GM04503 (cell line): ENCODE data around the gene MALAT1.
A peak's percentile ranks its signal among the peaks of the same experiment; 100 is the strongest.
"Not testable (repeated sequence)": the region's sequence is repeated elsewhere in the genome, so short reads cannot be mapped to it uniquely, and the experiment has no call there.

Experiments used
- DNase-seq: peaks from one replicate; pipeline ENCODE4 v3.0.0-alpha.2; 2012; ENCODE audit warnings: low read depth

MALAT1 gene

DNA sequence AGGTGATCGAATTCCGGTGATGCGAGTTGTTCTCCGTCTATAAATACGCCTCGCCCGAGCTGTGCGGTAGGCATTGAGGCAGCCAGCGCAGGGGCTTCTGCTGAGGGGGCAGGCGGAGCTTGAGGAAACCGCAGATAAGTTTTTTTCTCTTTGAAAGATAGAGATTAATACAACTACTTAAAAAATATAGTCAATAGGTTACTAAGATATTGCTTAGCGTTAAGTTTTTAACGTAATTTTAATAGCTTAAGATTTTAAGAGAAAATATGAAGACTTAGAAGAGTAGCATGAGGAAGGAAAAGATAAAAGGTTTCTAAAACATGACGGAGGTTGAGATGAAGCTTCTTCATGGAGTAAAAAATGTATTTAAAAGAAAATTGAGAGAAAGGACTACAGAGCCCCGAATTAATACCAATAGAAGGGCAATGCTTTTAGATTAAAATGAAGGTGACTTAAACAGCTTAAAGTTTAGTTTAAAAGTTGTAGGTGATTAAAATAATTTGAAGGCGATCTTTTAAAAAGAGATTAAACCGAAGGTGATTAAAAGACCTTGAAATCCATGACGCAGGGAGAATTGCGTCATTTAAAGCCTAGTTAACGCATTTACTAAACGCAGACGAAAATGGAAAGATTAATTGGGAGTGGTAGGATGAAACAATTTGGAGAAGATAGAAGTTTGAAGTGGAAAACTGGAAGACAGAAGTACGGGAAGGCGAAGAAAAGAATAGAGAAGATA, at the start of gene MALAT1:
TSS of gene MALAT1 (plus strand) at position 69 of the 736 bp plus-strand sequence.
- DNase-seq = peak; percentile 66

DNA sequence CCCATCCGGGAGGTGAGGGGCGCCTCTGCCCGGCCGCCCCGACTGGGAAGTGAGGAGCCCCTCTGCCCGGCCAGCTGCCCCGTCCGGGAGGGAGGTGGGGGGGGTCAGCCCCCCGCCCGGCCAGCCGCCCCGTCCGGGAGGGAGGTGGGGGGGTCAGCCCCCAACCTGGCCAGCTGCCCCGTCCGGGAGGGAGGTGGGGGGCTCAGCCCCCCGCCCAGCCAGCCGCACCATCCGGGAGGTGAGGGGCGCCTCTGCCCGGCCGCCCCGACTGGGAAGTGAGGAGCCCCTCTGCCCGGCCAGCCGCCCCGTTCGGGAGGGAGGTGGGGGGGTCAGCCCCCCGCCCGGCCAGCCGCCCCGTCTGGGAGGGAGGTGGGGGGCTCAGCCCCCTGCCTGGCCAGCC, 47.5 kb upstream of the MALAT1 start:
- not testable (repeated sequence) for DNase-seq

DNA sequence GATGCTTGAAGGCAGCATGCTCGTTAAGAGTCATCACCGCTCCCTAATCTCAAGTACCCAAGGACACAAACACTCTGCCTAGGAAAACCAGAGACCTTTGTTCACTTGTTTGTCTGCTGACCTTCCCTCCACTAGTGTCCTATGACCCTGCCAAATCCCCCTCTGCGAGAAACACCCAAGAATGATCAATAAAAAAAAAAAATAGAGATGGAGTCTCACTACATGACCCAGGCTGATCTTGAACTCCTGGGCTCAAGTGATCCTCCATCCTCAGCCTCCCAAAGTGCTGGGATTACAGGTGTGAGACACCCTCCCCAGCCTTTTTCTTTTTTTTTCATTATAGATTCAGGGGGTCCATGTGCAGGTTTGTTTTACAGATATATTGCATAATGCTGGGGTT, 46.6 kb upstream of the MALAT1 start:
- DNase-seq = not testable (repeated sequence)

DNA sequence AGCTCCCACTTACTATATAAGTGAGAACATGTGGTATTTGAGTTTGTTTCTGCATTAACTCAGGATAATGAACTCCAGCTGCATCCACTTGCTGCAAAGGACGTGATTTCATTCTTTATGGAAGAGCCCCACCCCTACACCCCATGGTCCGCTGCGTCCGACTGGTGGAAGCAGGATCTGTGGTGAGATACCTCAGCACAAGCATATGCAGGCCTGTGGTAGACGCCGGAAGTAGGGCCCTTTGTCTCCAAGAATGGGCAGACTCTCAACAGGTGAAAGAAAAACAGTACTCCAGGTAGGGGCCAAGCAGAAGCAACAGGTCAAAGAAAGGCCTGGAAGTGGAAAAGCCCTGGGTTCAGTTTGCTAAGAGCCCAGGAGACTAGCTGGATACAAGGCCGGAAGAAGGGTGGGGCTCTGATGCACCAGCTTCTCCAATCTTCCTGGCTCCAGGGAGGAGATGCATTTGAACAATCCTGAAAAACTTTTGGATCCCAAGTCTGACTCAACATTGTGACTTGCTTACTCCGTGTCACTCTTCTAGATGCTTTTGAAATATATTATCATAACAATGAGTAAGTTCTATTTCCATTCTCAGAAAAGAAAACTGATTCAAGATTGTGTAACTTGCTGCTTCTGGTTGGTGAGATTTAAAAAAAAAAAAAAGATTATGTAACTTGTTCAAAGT, 45.9 kb upstream of the MALAT1 start:
- peak; percentile 92 for DNase-seq

DNA sequence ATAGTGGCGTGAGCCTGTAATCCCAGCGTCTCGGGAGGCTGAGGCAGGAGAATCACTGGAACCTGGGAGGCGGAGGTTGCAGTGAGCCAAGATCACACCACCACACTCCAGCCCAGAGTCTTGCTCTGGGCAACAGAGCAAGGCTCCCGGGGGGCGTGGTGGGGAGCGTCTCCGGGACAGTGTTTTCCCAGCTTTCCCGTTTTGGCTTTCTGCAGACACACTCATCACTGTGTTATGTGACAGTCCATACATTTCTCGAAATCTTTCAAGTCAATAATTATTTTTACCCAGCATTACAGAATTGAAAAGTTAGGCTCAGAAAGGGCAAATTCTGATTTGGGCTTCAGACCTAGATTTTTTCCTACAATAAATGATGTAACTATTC, 44.5 kb upstream of the MALAT1 start:
- DNase-seq = peak; percentile 40

DNA sequence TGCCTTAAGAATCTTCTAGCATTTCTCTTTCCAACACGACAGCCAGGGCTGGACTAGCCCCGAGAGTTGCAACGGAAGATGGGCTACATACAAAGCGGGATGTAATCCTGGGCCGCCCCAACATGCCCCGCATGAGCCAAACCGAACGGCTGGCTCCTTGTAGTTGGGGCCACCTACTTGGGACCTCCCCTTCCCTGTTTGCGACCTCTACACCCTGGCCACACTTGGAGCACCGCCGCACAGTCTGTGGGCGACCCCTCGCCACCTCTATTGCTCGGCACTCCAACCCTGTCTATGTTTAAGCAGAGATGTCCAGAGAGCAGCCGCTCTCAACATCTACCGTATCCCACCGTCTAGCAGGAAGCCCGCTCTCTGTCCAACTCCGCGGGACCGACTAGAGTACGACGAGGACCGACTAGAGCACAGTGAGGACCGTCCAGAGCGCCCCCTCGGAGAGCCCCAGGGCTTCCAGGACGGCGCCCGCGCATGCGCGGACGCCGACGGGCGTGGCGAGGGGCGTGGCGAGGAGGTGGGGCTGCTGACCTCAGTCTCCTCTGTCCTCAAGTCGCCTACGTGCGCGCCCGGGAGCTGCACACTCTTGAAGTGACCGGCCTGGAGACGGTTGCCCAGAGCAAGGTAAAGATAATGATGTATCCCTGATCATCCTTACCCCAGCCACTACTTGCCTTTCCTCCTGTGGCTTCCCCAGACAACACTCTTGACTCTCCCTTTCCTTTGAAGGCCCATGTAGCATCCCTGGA, 44.0 kb upstream of the MALAT1 start:
- DNase-seq = peak; percentile 66

DNA sequence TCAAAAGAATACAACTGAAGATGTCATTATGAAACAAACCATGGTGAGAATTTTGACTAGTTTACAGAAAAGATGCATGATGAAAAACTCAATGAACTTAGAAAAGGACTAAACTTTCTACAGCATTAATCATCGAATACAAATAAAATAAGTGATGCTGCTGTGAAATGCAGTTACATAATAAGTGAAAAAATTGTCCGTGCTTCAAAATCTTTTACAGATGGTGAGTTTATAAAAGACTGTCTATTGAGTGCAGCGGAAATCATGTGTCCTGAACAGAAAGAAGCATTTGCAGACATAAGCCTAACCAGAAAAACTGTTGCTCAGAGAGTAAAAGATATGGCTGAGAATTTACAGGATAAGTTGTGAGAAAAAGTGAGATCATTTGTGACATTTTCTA, 42.4 kb upstream of the MALAT1 start:
- peak; percentile 58 for DNase-seq

DNA sequence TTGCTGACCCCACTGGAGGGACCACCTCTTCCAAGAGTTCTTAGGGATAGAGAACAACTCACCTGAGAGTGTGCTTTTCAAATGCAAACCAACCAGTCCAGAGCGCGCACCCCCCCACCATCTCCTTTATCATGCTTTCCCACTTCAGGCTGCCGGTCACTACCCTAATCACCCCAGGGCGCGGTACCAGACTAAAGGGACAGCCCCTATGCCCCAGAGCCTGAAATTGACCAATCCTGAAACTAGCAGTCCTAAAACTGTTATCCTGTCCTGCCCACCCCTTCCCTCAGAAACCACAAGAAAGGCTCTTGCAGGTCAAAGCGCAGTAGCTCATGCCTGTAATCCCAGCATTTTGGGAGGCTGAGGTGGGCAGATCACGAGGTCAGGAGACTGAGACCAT, 39.3 kb upstream of the MALAT1 start:
- no peak for DNase-seq

DNA sequence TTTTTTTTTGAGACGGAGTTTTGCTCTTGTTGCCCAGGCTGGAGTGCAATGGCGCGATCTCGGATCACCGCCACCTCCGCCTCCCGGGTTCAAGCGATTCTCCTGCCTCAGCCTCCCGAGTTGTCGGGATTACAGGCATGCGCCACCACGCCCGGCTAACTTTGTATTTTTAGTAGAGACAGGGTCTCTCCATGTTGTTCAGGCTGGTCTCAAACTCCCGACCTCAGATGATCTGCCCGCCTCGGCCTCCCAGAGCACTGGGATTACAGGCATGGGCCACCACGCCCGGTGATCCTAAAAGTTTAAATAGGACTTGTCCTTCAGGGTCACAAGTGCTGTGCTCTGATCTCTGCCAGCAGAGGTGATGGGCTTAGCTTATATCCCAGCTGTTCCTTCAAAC, 33.4 kb upstream of the MALAT1 start:
- DNase-seq = not testable (repeated sequence)

DNA sequence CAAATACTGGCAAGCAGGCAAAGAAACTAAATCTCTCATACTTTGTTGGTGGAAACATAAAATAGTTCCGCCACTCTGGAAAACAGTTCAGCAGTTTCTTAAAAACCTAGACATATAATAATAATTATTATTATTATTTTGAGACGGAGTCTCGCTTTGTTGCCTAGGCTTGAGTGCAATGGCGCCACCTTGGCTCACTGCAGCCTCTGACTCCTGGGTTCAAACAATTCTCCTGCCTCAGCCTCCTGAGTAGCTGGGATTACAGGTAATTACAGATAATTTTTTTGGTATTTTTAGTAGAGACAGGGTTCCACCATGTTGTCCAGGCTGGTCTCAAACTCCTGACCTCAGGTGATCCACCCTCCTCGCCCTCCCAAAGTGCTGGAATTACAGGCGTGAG, 31.5 kb upstream of the MALAT1 start:
- not testable (repeated sequence) for DNase-seq

DNA sequence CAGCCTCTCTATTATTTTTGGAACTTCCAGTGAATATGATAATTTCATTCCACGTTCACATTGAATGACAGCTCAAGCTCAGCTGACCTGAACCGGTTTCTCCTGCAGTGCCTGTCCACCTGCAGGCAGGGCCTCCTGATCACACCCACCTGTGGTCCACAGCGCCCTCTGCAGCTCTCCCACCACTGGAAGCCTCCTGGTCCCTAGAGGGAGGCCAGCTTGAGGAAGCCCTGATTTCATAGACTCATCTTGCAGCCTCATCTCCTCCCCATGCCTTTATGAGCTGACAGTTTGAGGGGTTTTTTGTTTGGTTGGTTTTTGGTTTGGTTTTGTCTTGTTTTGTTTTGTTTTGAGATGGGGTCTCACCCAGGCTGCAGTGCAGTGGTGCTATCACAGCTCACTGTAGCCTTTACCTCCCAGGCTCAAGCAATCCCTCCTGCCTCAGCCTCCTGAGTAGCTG, 29.9 kb upstream of the MALAT1 start:
- DNase-seq = no peak

DNA sequence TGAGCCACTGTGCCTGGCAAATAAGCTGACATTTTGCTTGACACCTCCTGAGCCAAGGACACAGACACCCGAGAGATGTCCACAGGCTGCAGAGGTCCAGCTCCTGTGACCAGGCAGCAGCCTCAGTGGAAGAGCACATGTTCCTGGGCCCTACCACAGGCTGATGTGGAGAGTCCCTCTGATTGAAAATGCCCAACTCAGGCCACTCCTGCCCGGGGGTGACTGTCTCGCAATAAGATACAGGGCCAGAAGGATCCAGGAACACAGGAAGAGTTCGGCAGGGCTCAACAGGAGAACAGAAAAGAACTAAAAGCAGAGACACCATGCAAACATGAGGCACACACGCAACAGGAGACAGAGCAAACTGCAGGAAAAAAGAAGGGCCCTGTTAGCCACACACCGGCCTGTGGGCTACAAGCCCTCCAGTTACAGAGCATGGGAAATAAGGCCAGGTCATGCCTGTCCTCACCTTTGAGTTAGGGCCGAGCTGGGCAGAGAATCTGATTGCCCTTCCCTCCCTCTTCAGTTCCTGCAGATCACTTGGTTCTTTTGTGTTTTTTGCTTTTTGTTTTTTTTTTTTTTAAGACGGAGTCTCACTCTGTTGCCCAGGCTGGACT, 28.3 kb upstream of the MALAT1 start:
- no peak for DNase-seq

DNA sequence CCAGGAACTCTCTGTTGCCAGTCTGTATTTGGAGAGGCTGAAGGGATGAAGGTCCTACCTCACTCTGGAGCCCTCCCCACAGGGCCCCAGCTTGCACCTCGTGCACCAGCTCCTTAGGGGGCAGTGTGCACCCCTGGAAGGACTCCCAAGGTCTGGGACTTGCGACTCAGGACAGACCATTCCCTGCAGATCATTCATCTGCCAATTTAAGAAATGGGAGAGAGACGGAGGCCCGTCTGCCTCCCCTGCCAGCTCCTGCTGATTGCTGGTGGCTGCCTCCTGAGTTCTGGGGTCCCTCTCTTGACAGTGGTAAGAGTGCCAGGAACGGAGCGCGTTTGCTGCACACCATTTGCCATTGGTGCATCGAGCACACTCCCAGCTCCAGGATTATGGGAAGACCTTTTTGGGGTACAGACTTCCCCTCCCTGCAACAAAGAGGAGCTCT, 27.4 kb upstream of the MALAT1 start:
- DNase-seq = no peak

DNA sequence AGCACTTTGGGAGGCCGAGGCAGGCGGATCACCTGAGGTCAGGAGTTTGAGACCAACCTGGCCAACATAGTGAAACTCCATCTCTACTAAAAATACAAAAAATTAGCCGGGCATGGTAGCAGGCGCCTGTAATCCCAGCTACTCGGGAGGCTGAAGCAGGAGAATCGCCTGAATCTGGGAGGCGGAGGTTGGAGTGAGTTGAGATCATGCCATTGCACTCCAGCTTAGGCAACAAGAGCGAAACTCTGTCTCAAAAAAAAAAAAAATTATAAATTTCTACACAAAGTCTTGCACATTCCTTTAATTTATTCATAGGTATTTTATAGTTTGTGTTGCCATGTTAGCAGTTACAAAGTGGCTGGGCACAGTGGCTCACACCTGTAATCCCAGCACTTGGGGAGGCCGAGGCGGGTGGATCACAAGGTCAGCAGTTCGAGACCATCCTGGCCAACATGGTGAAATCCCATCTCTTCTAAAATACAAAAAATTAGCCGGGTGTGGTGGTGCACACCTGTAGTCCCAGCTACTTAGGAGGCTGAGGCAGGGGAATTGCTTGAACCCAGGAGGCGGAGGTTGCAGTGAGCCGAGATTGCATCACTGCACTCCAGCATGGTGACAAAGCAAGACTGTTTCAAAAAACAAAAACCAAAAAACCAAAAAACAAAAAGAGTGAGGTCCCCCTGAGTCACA, 26.1 kb upstream of the MALAT1 start:
- not testable (repeated sequence) for DNase-seq

DNA sequence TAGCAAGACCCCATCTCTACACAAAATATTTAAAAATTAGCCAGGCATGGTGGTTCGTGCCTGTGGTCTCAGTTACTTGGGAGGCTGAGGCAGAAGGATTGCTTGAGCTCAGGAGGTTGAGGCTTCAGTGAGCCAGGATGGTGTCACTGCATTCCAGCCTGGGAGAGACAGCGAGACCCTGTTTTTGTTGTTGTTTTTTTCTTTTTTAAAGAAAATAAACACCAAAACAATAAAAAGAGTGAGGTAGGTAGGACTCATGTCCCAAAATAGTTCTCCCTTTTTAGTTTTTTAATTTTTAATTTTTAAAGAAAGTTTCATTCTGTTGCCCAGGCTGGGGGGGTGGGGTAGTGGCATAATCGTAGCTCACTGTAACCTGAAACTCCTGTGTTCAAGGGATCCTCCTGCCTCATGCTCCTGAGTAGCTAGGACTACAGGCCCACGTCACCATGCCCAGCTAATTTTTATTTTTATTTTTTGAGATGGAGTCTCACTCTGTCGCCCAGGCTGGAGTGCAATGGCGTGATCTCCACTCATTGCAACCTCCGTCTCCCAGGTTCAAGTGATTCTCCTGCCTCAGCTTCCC, 25.5 kb upstream of the MALAT1 start:
- DNase-seq = no peak

DNA sequence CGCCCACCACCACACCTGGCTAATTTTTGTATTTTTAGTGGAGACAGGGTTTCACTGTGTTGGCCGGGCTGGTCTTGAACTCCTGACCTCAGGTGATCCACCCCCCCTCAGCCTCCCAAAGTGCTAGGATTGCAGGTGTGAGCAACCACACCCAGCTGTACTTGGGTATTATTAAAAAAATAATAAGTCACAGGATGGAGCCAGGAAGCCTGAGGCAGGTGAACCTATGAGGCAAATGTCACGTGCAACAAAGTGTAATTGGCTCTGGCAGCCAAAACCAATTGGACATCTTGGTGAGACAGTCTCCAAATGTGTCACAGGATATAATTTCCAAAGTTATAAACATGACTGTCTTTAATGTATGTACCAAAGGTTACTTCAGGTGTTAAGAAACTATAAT, 24.0 kb upstream of the MALAT1 start:
- no peak for DNase-seq

DNA sequence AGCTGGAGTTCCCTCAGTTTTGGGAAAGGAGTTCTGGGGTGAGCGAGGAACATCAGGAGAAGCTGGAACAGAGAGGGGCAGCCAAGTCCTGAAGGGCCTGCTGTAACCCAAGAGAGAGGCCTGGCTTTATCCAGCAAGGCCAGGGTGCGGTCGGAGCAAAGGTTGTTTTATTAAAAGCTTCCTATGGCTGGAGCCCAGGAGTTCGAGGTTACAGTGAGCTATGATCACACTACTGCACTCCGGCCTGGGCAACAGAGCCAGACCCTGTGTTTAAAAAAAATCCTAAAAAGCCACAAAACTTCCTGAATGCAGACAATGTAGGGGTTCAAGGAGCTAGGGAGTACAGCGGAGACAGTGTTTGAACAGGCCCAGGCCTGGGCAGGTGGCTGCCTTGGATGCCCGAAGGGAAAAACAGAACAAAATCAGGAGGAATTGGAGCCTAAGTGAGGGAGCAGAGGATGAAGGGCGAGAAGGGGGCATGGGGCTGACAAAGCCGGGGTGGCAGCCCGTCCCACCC, 22.2 kb upstream of the MALAT1 start:
- DNase-seq = no peak

DNA sequence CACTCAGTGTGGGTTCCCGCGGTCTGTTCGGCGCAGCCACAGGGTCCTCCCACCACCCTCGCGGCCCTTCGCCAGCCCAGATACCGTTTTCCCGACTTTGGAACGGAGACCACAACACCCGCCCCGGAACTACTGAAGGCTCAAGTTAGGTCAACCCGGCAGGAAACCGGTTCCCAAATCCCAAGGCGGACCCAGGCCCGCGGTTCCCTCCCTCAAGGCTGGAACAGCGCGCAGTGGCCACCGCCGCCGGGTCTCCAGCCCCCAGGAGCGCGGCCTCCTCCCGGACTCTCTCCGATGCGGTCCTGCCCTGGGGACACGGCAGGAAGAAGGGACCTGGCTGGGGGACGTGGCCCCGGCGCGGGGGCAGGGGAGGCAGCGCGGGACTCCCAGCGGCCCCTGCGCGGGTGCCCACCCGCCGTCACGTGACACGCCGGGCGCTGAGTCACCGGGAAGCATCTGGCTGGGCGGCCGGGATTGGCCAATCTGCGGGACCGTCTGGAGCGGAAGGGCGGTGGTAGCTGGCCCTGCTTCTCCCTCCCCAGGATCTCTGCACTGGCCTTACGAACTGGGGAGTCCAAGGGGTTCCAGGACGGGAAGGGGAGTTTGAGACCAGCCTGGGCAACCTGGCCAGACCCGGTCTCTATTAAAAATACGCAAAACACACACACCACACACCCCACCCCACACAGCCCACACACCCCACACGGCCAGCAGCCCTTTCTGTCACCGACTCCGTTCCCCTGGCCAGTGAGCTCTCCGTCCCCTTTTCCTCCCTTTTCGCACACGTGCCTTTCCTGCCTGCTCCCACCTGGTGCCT, 21.5 kb upstream of the MALAT1 start:
- DNase-seq = peak; percentile 80

DNA sequence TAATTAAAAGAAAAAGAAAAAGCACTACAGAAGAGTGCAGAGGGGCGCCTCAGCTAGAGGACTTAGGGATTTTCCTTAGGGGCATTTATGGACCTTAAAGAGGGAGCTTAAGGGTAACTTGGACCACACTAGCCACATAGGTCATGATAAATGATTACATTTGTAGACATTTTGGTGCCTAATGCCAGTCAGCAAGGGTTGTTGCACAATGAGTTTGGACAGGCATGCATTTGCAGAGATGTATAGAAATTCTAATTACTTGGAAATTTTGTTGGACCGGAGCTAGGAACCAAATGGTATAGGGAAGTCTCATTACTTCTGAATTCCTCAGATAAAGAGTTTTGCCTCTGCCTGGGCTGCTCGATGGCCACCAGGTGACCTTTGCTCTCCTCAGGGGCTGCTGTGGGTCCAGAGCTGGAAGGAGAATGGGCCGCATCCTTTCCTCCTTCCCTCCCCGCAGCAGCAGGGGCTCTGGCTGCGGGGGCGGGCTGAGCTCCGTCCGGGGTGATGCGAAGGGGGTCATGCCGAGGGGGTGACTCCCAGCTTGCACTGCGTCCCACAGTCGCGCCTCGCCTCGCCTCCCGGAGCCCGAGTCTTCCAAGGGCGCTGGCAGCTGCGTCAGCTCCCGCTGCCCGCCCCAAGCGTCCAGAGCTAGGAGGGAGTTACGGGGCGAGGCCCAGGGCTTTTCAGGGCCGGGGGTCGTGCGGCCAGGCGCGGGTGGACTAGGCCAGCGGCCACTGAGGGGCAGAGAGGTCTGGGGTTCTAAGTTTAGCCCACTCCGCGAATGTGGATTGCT, 20.3 kb upstream of the MALAT1 start:
- no peak for DNase-seq
